Measurements from ENCODE around the gene METTL17. TPM values are rescaled to one million over a fixed set of nuclear protein-coding genes. Genes with fewer than 3 reads are reported as not detected.
"Not testable (repeated sequence)": the region's sequence is repeated elsewhere in the genome, so short reads cannot be mapped to it uniquely, and the experiment has no call there.

METTL17 gene
- 49.6 and 70.4 TPM in 2 replicates for total RNA-seq (2014; rRNA removed; shearing (Covaris generic))

- Histone ChIP-seq H3K9me3 (replicated peaks) (no peaks in the 10 kb centered on the region), H3K27ac (peak within 1 kb of the TSS; percentile 48), H3K36me3 (peaks cover 24% of the 10 kb centered on the region), H3K27me3 (no peaks in the 10 kb centered on the region), H3K4me3 (peak within 1 kb of the TSS; percentile 72), H3K4me1 (peaks cover 8% of the 10 kb centered on the region)
- DNase-seq, result peak; percentile 93 to 95
Measured at GRCh38 chr14:20989787-20990600, at the start of gene METTL17. Gene METTL17, plus strand, starts transcription at chr14:20989980. Its CDS starts 23 bp downstream, at chr14:20990003.

GRCh38 chr14:20945146-20945545, 44.6 kb upstream of the METTL17 start:
- not testable (repeated sequence) for H3K9me3 ChIP-seq (replicated peaks); H3K36me3 ChIP-seq; H3K4me3 ChIP-seq; DNase-seq; H3K27ac ChIP-seq; H3K4me1 ChIP-seq
- peaks cover 12% of the 10 kb centered on the region for H3K27me3 ChIP-seq

- DNase-seq; H3K27ac ChIP-seq; H3K4me3 ChIP-seq; H3K9me3 ChIP-seq (replicated peaks); H3K36me3 ChIP-seq; H3K27me3 ChIP-seq; H3K4me1 ChIP-seq: not testable (repeated sequence)
Measured at GRCh38 chr14:20946707-20947106, 43.1 kb upstream of the METTL17 start.

- H3K27ac ChIP-seq; DNase-seq; H3K36me3 ChIP-seq; H3K27me3 ChIP-seq; H3K9me3 ChIP-seq (replicated peaks); H3K4me1 ChIP-seq; H3K4me3 ChIP-seq: not testable (repeated sequence)
Measured at GRCh38 chr14:20954736-20955537, 34.8 kb upstream of the METTL17 start, which contains the start of gene RNASE2. Gene RNASE2, plus strand, starts transcription at chr14:20955487. Its CDS starts 285 bp downstream, at chr14:20955772.

GRCh38 chr14:20955538-20955873, 34.3 kb upstream of the METTL17 start:
- not testable (repeated sequence) for H3K27me3 ChIP-seq; H3K9me3 ChIP-seq (replicated peaks); H3K36me3 ChIP-seq; H3K4me3 ChIP-seq; H3K27ac ChIP-seq; H3K4me1 ChIP-seq; DNase-seq

- no peak overlapping the region for H3K27ac ChIP-seq
- DNase-seq, result no peak
- no peaks in the 10 kb centered on the region for H3K27me3 ChIP-seq
- no peaks in the 10 kb centered on the region for H3K36me3 ChIP-seq
- H3K4me1 ChIP-seq, result no peaks in the 10 kb centered on the region
- H3K4me3 ChIP-seq, result no peak overlapping the region
- no peaks in the 10 kb centered on the region for H3K9me3 ChIP-seq (replicated peaks)
Measured at GRCh38 chr14:20956376-20956976, 33.3 kb upstream of the METTL17 start.

- H3K27me3 ChIP-seq, result not testable (repeated sequence)
Measured at GRCh38 chr14:20958946-20959345, 30.8 kb upstream of the METTL17 start.

GRCh38 chr14:20969336-20969735, 20.4 kb upstream of the METTL17 start:
- no peaks in the 10 kb centered on the region for H3K27me3 ChIP-seq
- H3K9me3 ChIP-seq (replicated peaks), result no peaks in the 10 kb centered on the region
- no peak overlapping the region for H3K27ac ChIP-seq
- H3K4me1 ChIP-seq, result peaks cover 4% of the 10 kb centered on the region
- no peak overlapping the region for H3K4me3 ChIP-seq
- no peak for DNase-seq
- no peaks in the 10 kb centered on the region for H3K36me3 ChIP-seq

More at GRCh38 chr14:20958946-20959345, 30.8 kb upstream of the METTL17 start:
- not testable (repeated sequence) for H3K4me3 ChIP-seq; H3K4me1 ChIP-seq; H3K27ac ChIP-seq; H3K36me3 ChIP-seq; H3K9me3 ChIP-seq (replicated peaks); DNase-seq

- H3K9me3 ChIP-seq (replicated peaks), result no peaks in the 10 kb centered on the region
- H3K4me1 ChIP-seq, result peaks cover 7% of the 10 kb centered on the region
- no peaks in the 10 kb centered on the region for H3K36me3 ChIP-seq
- peak overlapping the region; percentile 64 for H3K4me3 ChIP-seq
- DNase-seq, result no peak
- no peak overlapping the region for H3K27ac ChIP-seq
- H3K27me3 ChIP-seq, result no peaks in the 10 kb centered on the region
Measured at GRCh38 chr14:20970647-20970982, 19.2 kb upstream of the METTL17 start.

GRCh38 chr14:20970983-20971704, 18.6 kb upstream of the METTL17 start:
- no peaks in the 10 kb centered on the region for H3K9me3 ChIP-seq (replicated peaks)
- H3K27ac ChIP-seq, result peak overlapping the region; percentile 16; the same call in 1 of the 2 replicates
- H3K27me3 ChIP-seq, result no peaks in the 10 kb centered on the region
- DNase-seq, result peak; percentile 77 to 89
- H3K36me3 ChIP-seq, result no peaks in the 10 kb centered on the region
- H3K4me1 ChIP-seq, result peaks cover 7% of the 10 kb centered on the region
- H3K4me3 ChIP-seq, result peak overlapping the region; percentile 64

- DNase-seq, result no peak
- Histone ChIP-seq H3K27ac (no peak overlapping the region), H3K27me3 (no peaks in the 10 kb centered on the region), H3K36me3 (no peaks in the 10 kb centered on the region), H3K4me3 (peak overlapping the region; percentile 64), H3K9me3 (replicated peaks) (no peaks in the 10 kb centered on the region), H3K4me1 (peaks cover 7% of the 10 kb centered on the region)
Measured at GRCh38 chr14:20971705-20972021, 18.1 kb upstream of the METTL17 start.

- no peaks in the 10 kb centered on the region for H3K36me3 ChIP-seq
- H3K27ac ChIP-seq, result no peak overlapping the region
- no peaks in the 10 kb centered on the region for H3K27me3 ChIP-seq
- DNase-seq, result no peak
- no peaks in the 10 kb centered on the region for H3K9me3 ChIP-seq (replicated peaks)
- H3K4me3 ChIP-seq, result no peak overlapping the region
- peaks cover 7% of the 10 kb centered on the region for H3K4me1 ChIP-seq
Measured at GRCh38 chr14:20973501-20973900, 16.3 kb upstream of the METTL17 start.

- no peak overlapping the region for H3K27ac ChIP-seq
- no peak overlapping the region for H3K4me3 ChIP-seq
- no peaks in the 10 kb centered on the region for H3K36me3 ChIP-seq
- DNase-seq, result no peak
- peaks cover 4% of the 10 kb centered on the region; the same call in 1 of the 2 replicates for H3K27me3 ChIP-seq
- no peaks in the 10 kb centered on the region for H3K9me3 ChIP-seq (replicated peaks)
- H3K4me1 ChIP-seq, result peaks cover 7% of the 10 kb centered on the region
Measured at GRCh38 chr14:20976291-20976690, 13.5 kb upstream of the METTL17 start.

GRCh38 chr14:20978687-20979086, 11.1 kb upstream of the METTL17 start:
- H3K4me1 ChIP-seq, result 0 out of 2 replicates have a peak, but pooled peaks cover 3% of the 10 kb centered on the region
- no peak for DNase-seq
- no peaks in the 10 kb centered on the region for H3K9me3 ChIP-seq (replicated peaks)
- H3K36me3 ChIP-seq, result no peaks in the 10 kb centered on the region
- H3K27ac ChIP-seq, result no peak overlapping the region
- peaks cover 4% of the 10 kb centered on the region; the same call in 1 of the 2 replicates for H3K27me3 ChIP-seq
- no peak overlapping the region for H3K4me3 ChIP-seq
